GM12864 (cell line): ENCODE results near the gene GPANK1.

Source experiments
- DNase-seq: peaks from one replicate; pipeline ENCODE4 v3.0.0-alpha.2; 2011; ENCODE audit warnings: low read depth
- H3K4me3 ChIP-seq: 2 replicates; pipeline ENCODE4 v1.5.1; 2011; ENCODE audit warnings: mild to moderate bottlenecking, low read depth, low read length, control low read depth
- TF ChIP-seq, protein P1 (sequence below): IDR thresholded peaks from 2 replicates; pipeline ENCODE4 v1.5.1; 2011; ENCODE audit warnings: low read depth, mild to moderate bottlenecking, moderate library complexity, low read length, control low read depth, inconsistent platforms; ENCODE audit errors: missing control alignments

GPANK1 gene

DNA sequence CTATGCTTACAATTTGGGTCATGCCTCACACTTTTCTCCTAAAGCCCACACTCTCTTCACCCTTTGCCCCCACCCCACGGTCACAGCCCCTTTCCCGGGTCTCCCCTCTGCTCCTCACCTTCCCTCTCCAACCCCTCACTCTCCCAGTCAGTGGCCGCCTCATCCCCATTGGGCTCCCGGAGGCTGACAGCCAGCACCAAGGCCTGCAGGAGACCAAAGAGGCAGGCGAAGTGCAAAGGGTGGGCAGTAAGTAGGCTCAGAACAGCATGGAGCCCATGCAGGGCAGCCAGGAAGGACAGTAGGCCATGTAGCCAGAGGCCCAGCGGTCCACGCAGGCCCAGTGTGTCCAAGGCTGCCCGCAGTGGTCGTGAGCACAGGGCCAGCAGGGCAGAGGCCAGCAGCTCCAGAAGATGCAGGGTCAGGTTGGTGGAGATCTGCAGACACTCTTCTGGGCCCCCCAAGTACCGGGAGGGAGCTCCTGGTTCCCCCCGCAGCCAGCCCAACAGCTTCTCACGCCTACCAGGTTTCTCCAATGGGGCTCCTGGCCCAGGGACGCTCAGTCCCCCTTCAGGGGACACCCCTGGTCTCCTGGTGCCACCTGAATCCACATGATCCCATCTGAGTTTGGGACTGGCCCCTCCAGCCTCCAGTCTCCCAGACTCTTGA, 5.7 kb downstream of the GPANK1 start:
- H3K4me3 ChIP-seq = peak overlapping the region; percentile 92
- TF ChIP-seq, protein P1, sequence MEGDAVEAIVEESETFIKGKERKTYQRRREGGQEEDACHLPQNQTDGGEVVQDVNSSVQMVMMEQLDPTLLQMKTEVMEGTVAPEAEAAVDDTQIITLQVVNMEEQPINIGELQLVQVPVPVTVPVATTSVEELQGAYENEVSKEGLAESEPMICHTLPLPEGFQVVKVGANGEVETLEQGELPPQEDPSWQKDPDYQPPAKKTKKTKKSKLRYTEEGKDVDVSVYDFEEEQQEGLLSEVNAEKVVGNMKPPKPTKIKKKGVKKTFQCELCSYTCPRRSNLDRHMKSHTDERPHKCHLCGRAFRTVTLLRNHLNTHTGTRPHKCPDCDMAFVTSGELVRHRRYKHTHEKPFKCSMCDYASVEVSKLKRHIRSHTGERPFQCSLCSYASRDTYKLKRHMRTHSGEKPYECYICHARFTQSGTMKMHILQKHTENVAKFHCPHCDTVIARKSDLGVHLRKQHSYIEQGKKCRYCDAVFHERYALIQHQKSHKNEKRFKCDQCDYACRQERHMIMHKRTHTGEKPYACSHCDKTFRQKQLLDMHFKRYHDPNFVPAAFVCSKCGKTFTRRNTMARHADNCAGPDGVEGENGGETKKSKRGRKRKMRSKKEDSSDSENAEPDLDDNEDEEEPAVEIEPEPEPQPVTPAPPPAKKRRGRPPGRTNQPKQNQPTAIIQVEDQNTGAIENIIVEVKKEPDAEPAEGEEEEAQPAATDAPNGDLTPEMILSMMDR = no peak
- DNase-seq = no peak

DNA sequence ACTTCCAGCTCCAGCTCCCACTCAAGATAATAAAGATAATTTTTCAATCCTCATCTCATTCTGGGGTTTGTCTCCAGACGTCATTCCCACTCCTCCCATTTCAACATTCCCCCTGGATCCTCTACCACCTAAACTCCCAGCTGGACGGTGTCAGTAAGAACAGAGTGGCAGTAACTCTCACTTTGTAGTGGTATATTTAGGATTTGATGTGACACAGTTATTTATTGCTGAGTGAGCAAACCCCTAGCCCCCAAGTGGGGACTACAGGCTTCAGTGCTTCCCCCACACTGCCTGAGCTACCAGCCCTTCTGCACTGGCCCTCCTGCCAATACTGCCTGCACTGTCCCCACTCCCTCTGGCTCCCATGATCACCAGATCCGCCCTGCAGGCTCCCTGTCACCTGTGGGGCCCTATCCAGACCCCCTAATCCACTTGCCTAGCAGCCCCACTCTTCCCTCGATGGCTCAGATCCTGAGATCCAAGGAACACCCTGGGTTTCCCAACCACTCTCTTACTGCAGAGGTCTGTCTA, 6.6 kb downstream of the GPANK1 start:
- TF ChIP-seq, protein P1 = no peak
- H3K4me3 ChIP-seq = peak overlapping the region; percentile 92
- DNase-seq = no peak

GRCh38 chr6:31657406-31658157, 7.2 kb downstream of the GPANK1 start:
- TF ChIP-seq, protein P1 = no peak
- H3K4me3 ChIP-seq = no peak overlapping the region
- no peak for DNase-seq

GRCh38 chr6:31655349-31656237, 9.2 kb downstream of the GPANK1 start, which contains the start of gene APOM:
Gene APOM, plus strand, starts transcription at chr6:31655894. Its CDS starts 73 bp downstream, at chr6:31655967.
- TF ChIP-seq, protein P1 = no peak
- no peak within 1 kb of the TSS for H3K4me3 ChIP-seq

GRCh38 chr6:31654574-31655348, 10.0 kb downstream of the GPANK1 start:
- DNase-seq = no peak
- no peak overlapping the region for H3K4me3 ChIP-seq
- TF ChIP-seq, protein P1 = no peak

More at GRCh38 chr6:31655349-31656237, 9.2 kb downstream of the GPANK1 start, which contains the start of gene APOM:
- no peak for DNase-seq
